ENCODE results near the gene ELOVL5.

DNA sequence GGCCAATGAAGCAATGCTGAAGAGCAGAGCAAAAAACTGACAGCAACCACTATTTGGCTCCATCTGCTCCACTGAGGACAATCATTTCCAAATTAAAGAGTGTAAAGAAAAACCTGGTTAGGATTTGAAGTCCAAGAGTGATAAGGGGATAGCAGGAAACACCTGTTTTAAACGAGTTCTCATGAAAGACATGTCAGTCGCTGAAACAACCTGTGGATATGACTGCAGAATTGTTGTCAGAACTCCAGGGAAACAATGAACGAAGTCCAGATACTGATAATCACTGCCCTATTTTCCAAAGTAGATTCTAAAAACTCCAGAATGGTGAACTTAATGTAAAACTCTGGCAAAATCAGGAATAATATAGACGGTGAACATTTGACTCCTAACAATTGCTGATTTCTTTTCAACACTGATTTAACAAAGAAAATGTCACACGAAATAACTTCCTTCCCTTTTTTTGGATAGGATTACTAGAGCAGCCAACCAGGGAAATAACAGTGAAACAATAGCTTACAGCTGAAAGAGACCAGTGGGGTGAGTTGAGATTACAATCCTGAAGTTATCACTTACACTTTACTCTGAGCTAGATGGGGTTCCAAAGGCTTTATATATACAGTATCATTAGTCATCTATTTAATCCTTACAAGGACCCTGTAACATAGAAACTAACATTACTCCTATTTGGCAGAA is 83.7 kb downstream of the ELOVL5 start:
- TF ChIP-seq, protein P1, sequence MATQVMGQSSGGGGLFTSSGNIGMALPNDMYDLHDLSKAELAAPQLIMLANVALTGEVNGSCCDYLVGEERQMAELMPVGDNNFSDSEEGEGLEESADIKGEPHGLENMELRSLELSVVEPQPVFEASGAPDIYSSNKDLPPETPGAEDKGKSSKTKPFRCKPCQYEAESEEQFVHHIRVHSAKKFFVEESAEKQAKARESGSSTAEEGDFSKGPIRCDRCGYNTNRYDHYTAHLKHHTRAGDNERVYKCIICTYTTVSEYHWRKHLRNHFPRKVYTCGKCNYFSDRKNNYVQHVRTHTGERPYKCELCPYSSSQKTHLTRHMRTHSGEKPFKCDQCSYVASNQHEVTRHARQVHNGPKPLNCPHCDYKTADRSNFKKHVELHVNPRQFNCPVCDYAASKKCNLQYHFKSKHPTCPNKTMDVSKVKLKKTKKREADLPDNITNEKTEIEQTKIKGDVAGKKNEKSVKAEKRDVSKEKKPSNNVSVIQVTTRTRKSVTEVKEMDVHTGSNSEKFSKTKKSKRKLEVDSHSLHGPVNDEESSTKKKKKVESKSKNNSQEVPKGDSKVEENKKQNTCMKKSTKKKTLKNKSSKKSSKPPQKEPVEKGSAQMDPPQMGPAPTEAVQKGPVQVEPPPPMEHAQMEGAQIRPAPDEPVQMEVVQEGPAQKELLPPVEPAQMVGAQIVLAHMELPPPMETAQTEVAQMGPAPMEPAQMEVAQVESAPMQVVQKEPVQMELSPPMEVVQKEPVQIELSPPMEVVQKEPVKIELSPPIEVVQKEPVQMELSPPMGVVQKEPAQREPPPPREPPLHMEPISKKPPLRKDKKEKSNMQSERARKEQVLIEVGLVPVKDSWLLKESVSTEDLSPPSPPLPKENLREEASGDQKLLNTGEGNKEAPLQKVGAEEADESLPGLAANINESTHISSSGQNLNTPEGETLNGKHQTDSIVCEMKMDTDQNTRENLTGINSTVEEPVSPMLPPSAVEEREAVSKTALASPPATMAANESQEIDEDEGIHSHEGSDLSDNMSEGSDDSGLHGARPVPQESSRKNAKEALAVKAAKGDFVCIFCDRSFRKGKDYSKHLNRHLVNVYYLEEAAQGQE (IDR thresholded peaks at IDR 0.05; ENCODE audit: insufficient read depth in 1 of 2, low read depth in 2 of 2, low read length in 2 of 2), result no peak
- TF ChIP-seq SIN3A (IDR thresholded peaks at IDR 0.05; ENCODE audit: borderline replicate concordance, insufficient read depth, low read length) (no peak), POLR2AphosphoS5 (IDR thresholded peaks at IDR 0.05; ENCODE audit: low read depth, low read length) (no peak), TAF1 (IDR thresholded peaks at IDR 0.05; ENCODE audit: borderline replicate concordance, insufficient read depth, low read length) (no peak), FOXP2 (optimal IDR thresholded peaks at IDR 0.05; ENCODE audit: borderline replicate concordance, extremely low read depth, extremely low read length, insufficient read depth) (no peak)
